Transverse colon (tissue), 4 donors: Measurements from ENCODE around the gene INTS2. TPM values are rescaled to one million over a fixed set of nuclear protein-coding genes. Genes with fewer than 3 reads are reported as not detected.

Source experiments
- DNase-seq: peaks from one replicate; pipeline ENCODE4 v3.0.0-alpha.2; 2019
- H3K27ac ChIP-seq, 4 donors: fragments of 200-600 bp; sonication (generic); 2 replicates each; pipeline ENCODE4 v1.5.1; 2016 to 2018; ENCODE audit warnings: inconsistent platforms in 4 of 4
- H3K27me3 ChIP-seq: fragments of 200-600 bp; sonication (generic); 2 replicates; pipeline ENCODE4 v1.5.1; 2017; ENCODE audit warnings: inconsistent platforms
- H3K36me3 ChIP-seq, 4 donors: fragments of 200-600 bp; sonication (generic); 2 replicates each; pipeline ENCODE4 v1.5.1; 2017 to 2019; ENCODE audit warnings: inconsistent platforms in 4 of 4
- H3K4me1 ChIP-seq, 4 donors: fragments of 200-600 bp; sonication (generic); 2 replicates each; pipeline ENCODE4 v1.5.1; 2017 to 2020; ENCODE audit warnings: inconsistent platforms in 4 of 4
- H3K4me3 ChIP-seq, 4 donors: fragments of 200-600 bp; sonication (generic); 1 replicate in 1 of 4; 2 replicates in 3 of 4; pipeline versions ENCODE4 v1.5.1 to v1.6.1; 2017 to 2019; ENCODE audit warnings: inconsistent platforms in 4 of 4
- H3K9me3 ChIP-seq, 2 donors: fragments of 200-600 bp; sonication (generic); 2 replicates each; pipeline ENCODE4 v1.5.1; 2017 to 2019; ENCODE audit warnings: inconsistent platforms in 2 of 2
- CTCF ChIP-seq, 5 experiments: fragments of 200-600 bp in 3 of 5; fragments of 450-650 bp in 2 of 5; sonication (generic) in 3 of 5; IDR thresholded peaks; 1 replicate in 2 of 5; 2 replicates in 3 of 5; pipeline ENCODE4 v1.5.1; 2016 to 2017; ENCODE audit warnings: antibody characterized with exemption in 5 of 5, inconsistent platforms in 3 of 5, mild to moderate bottlenecking in 2 of 5, moderate library complexity in 1 of 5
- EP300 ChIP-seq: sonication (generic); formaldehyde crosslinking; IDR thresholded peaks from one replicate; pipeline ENCODE4 v1.6.1; 2017; ENCODE audit warnings: antibody characterized with exemption, low read depth
- POLR2A ChIP-seq: fragments of 450-650 bp; IDR thresholded peaks from one replicate; pipeline ENCODE4 v1.6.1; 2016; ENCODE audit warnings: antibody characterized with exemption, mild to moderate bottlenecking, moderate library complexity
- POLR2AphosphoS5 ChIP-seq, 3 donors: sonication (generic); formaldehyde crosslinking; IDR thresholded peaks; one replicate each; pipeline ENCODE4 v1.6.1; 2016; ENCODE audit warnings: antibody characterized with exemption in 3 of 3
- WGBS, 2 donors: methylation state at CpG; one replicate each; pipeline ENCODE4 v1.1.5; 2018; ENCODE audit warnings: low coverage in 1 of 2; 5-methylcytosine and 5-hydroxymethylcytosine counted together
- in situ Hi-C, 4 donors: fragments of 200-750 bp; cut with MboI; loops; one replicate each; pipeline versions ENCODE4 v1.15.0 to v1.15.1; 2017; ENCODE audit warnings: low sequenced_read_pairs in 3 of 4, low pct_ligation_motif_present in 1 of 4, low pct_unique_long_range_greater_than_20kb in 1 of 4
- intact Hi-C: fragments of 100-400 bp; cut with DNase I; formaldehyde crosslinking; loops from one replicate; pipeline ENCODE4 v1.15.1; 2023; ENCODE audit warnings: low total_unique reads
- total RNA-seq, 4 donors: library from RNA; depleted of rRNA; stranded (reverse); fragments of >200 nt; gene quantifications; one replicate each; pipeline ENCODE4 v1.1.0, GENCODE V29; 2016

The INTS2 gene
- total RNA-seq, 4 donors from 2014 or later: 1.9 to 17.7 (median 7.9) TPM

- TF ChIP-seq POLR2AphosphoS5 (IDR thresholded peaks at IDR 0.05) (no peak), EP300 (no peak), CTCF (IDR thresholded peaks at IDR 0.05) (no peak), POLR2A (no peak)
- no peak for DNase-seq
- H3K9me3 ChIP-seq: no peaks in the 10 kb centered on the region
- peaks cover 0 to 42% (median 6%) of the 10 kb centered on the region in 4 donors for H3K36me3 ChIP-seq
- in situ Hi-C loops: loop anchor here in 1 of 4 donors (10.0 kb wide), 1 partner anchor 196 kb away; the partner anchor contains the start of gene MED13
- H3K27me3 ChIP-seq: no peaks in the 10 kb centered on the region
- no peak overlapping the region for H3K4me3 ChIP-seq
- H3K27ac ChIP-seq: no peak overlapping the region
- intact Hi-C loops: no loop called here
- 92 to 95% methylated on average over 3 of the region's 3 CpGs for WGBS, 2 donors
- H3K4me1 ChIP-seq: peaks cover 0 to 5% (median 1%) of the 10 kb centered on the region in 4 donors
Measured at GRCh38 chr17:61869138-61869537, 58.6 kb downstream of the INTS2 start.

GRCh38 chr17:61868074-61868473 lies 59.7 kb downstream of the INTS2 start:
- H3K27ac ChIP-seq: no peak overlapping the region
- H3K27me3 ChIP-seq: no peaks in the 10 kb centered on the region
- H3K9me3 ChIP-seq: no peaks in the 10 kb centered on the region
- H3K4me1 ChIP-seq: peaks cover 0 to 8% (median 3%) of the 10 kb centered on the region in 4 donors
- WGBS, 2 donors: 89 to 94% methylated on average over 2 of the region's 2 CpGs
- TF ChIP-seq POLR2A (no peak), CTCF (IDR thresholded peaks at IDR 0.05) (no peak), POLR2AphosphoS5 (IDR thresholded peaks at IDR 0.05) (no peak), EP300 (no peak)
- no peak overlapping the region for H3K4me3 ChIP-seq
- DNase-seq: no peak
- peaks cover 0 to 41% (median 6%) of the 10 kb centered on the region in 4 donors for H3K36me3 ChIP-seq
- in situ Hi-C loops: loop anchor here in 1 of 4 donors (10.0 kb wide), 1 partner anchor 197 kb away; the partner anchor contains the start of gene MED13
- intact Hi-C loops: no loop called here

- no peak for TF ChIP-seq CTCF (IDR thresholded peaks at IDR 0.05)
- no peak for TF ChIP-seq POLR2A
- TF ChIP-seq EP300: no peak
- no peak for TF ChIP-seq POLR2AphosphoS5 (IDR thresholded peaks at IDR 0.05)
- Histone ChIP-seq H3K36me3 (peaks cover 0 to 41% (median 6%) of the 10 kb centered on the region in 4 donors), H3K4me1 (peaks cover 0 to 17% (median 12%) of the 10 kb centered on the region in 4 donors), H3K9me3 (no peaks in the 10 kb centered on the region), H3K27me3 (no peaks in the 10 kb centered on the region), H3K27ac (no peak overlapping the region), H3K4me3 (no peak overlapping the region)
- DNase-seq: no peak
- intact Hi-C loops (no loop called here), in situ Hi-C loops (loop anchor here in 1 of 4 donors (10.0 kb wide), 1 partner anchor 198 kb away; the partner anchor contains the start of gene MED13)
Measured at GRCh38 chr17:61867033-61867432, 60.7 kb downstream of the INTS2 start.

- TF ChIP-seq POLR2AphosphoS5 (IDR thresholded peaks at IDR 0.05) (no peak), EP300 (no peak), POLR2A (no peak), CTCF (IDR thresholded peaks at IDR 0.05) (no peak)
- peak overlapping the region; percentile 34 to 94 (median 70) for H3K4me3 ChIP-seq
- DNase-seq: no peak
- intact Hi-C loops (no loop called here), in situ Hi-C loops (loop anchor here in 1 of 4 donors (10.0 kb wide), 1 partner anchor 201 kb away; the partner anchor contains the start of gene MED13)
- peak overlapping the region; percentile 73 to 95 (median 89) for H3K27ac ChIP-seq
- H3K36me3 ChIP-seq: peaks cover 0 to 10% (median 4%) of the 10 kb centered on the region in 4 donors
- no peaks in the 10 kb centered on the region for H3K27me3 ChIP-seq
- H3K4me1 ChIP-seq: peaks cover 0 to 22% (median 13%) of the 10 kb centered on the region in 4 donors
- no peaks in the 10 kb centered on the region for H3K9me3 ChIP-seq
- WGBS, 2 donors: 4% methylated on average over 8 of the region's 8 CpGs; no CpG with 5 or more reads in 1 of the 2 donors
Measured at GRCh38 chr17:61863801-61864126, 64.0 kb downstream of the INTS2 start.
